HepG2 (cell line): ENCODE data around the gene INHBE. TPM values are rescaled to one million over a fixed set of nuclear protein-coding genes. Genes with fewer than 3 reads are reported as not detected.

Source experiments
- ARID4A ChIP-seq: sonication (generic); formaldehyde crosslinking; IDR thresholded peaks from 2 replicates; pipeline ENCODE4 v1.5.0; 2020; ENCODE audit warnings: mild to moderate bottlenecking, missing genetic modification reagents, borderline replicate concordance
- FOXA3 ChIP-seq: IDR thresholded peaks from 2 replicates; pipeline ENCODE4 v1.6.1; 2016; ENCODE audit warnings: missing genetic modification reagents, missing compliant biosample characterization
- FOXO4 ChIP-seq: sonication (generic); formaldehyde crosslinking; conservative IDR thresholded peaks from 2 replicates; pipeline ENCODE4 v1.8.1; 2023; ENCODE audit warnings: missing genetic modification reagents
- NR0B2 ChIP-seq: sonication (generic); formaldehyde crosslinking; IDR thresholded peaks from 2 replicates; pipeline ENCODE4 v1.4.0; 2020; ENCODE audit warnings: mild to moderate bottlenecking, missing genetic modification reagents
- ZBTB46 ChIP-seq: sonication (generic); formaldehyde crosslinking; IDR thresholded peaks from 2 replicates; pipeline ENCODE4 v1.4.0; 2020; ENCODE audit warnings: mild to moderate bottlenecking, missing genetic modification reagents, borderline replicate concordance
- ZNF407 ChIP-seq: sonication (generic); formaldehyde crosslinking; IDR thresholded peaks from one replicate; pipeline ENCODE4 v1.5.1; 2020; ENCODE audit warnings: mild to moderate bottlenecking, missing genetic modification reagents; ENCODE audit errors: not compliant biosample characterization
- polyA plus RNA-seq, 8 experiments: library from polyadenylated mRNA; depleted of rRNA in 3 of 8; stranded (reverse) in 7 of 8; unstranded in 1 of 8; fragments of >200 nt; fragmentation: Illumina TruSeq in 4 of 8; extraction: Trizol in 4 of 8; gene quantifications; 2 replicates each; pipeline versions ENCODE4 v1.2.1 to v1.2.3, GENCODE V29; 2011 to 2016; ENCODE audit warnings: low read depth in 4 of 8, missing spikeins in 1 of 8, mixed read lengths in 1 of 8; ENCODE audit not compliant: insufficient read depth in 1 of 8
- total RNA-seq, 5 experiments: library from RNA; depleted of rRNA; stranded (reverse); fragments of >200 nt; fragmentation: Illumina TruSeq; extraction: Trizol; gene quantifications; 2 replicates each; pipeline ENCODE4 v1.2.3, GENCODE V29; 2016; ENCODE audit warnings: low read depth in 1 of 5

The INHBE gene
- total and polyA plus RNA-seq, 2 of the 13 experiments (the other 11 are each of a cell fraction or from before 2014, with no cell fraction given), result 17.0 to 32.0 TPM

GRCh38 chr12:57434517-57435223, 20.4 kb upstream of the INHBE start, which contains the start of gene INHBC (continued):
- TF ChIP-seq ARID4A (CRISPR knock-in tag) (peak; percentile 44; the same call in 1 of the 2 replicates), FOXO4 (CRISPR knock-in tag) (no peak), FOXA3 (CRISPR knock-in tag) (no peak), ZNF407 (CRISPR knock-in tag) (no peak), NR0B2 (CRISPR knock-in tag) (peak; percentile 47; the same call in 1 of the 2 replicates), ZBTB46 (CRISPR knock-in tag) (0 out of 2 replicates have a peak, but pooled peaks have one; percentile 51)
